ENCODE results near the gene TASOR.

Gene TASOR

GRCh38 chr3:56681984-56682461 lies 1.0 kb downstream of the TASOR start:
- DNase-seq, result no peak

- DNase-seq, result no peak
Observed at GRCh38 chr3:56680054-56680580, 2.9 kb downstream of the TASOR start.

GRCh38 chr3:56677286-56677685 lies 5.8 kb downstream of the TASOR start:
- no peak for DNase-seq

GRCh38 chr3:56673781-56674457 lies 9.1 kb downstream of the TASOR start:
- no peak for DNase-seq

GRCh38 chr3:56667973-56668579 lies 15.0 kb downstream of the TASOR start:
- DNase-seq, result no peak

GRCh38 chr3:56664823-56665222 lies 18.2 kb downstream of the TASOR start:
- no peak for DNase-seq

GRCh38 chr3:56655709-56656108 lies 27.4 kb downstream of the TASOR start:
- no peak for DNase-seq

GRCh38 chr3:56654460-56654859 lies 28.6 kb downstream of the TASOR start:
- no peak for DNase-seq

GRCh38 chr3:56645407-56645806 lies 37.7 kb downstream of the TASOR start:
- no peak for DNase-seq

DNA sequence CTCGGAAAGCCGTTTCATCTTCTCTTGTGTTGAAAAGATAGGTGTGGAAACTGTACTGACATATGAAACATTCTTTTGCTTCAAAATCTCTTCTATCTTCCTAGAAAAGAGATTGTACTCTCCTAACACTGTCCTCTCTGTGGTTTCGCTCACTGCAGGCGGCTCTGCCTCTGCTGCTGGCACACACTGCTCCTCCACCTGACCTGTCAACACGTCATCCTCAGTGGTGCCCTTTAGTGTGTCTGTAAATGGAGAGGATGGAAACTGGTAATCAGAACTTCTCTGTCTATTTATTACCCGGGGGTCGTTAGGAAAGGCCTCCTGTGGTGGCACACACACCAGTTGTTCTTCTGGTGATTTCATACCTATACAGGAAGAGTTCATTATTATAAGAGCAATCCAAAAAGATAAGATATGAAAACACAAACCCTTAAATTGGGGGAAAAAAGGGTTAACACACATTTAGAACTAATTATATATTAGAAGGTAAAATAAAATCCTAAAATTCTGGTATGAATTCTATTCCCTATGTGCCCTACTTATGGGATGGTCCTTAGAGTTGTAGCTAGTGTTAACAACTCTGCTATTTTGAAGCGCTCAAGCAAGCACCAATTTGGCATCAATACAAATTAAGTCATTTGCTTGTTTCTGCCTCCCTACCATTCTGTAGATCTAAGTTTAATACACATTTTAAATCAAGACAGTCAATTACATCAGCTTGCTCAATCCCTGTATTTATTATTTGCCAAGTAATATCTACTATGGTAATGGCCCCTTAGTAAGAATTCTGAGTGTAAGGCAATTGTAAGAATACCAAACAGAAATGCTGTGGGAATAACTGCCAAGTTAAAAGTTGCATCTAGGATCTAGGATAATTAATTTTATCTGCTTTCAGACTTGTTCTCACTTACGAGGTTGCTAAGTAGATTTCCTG lies 49.2 kb downstream of the TASOR start:
- no peak for DNase-seq
